ENCODE measurements around the gene RHAG. TPM values are rescaled to one million over a fixed set of nuclear protein-coding genes. Genes with fewer than 3 reads are reported as not detected.

The RHAG gene
- total and polyA plus RNA-seq, 2 of the 8 experiments (the other 6 are each of a cell fraction or from before 2014, with no cell fraction given), result not detected

DNA sequence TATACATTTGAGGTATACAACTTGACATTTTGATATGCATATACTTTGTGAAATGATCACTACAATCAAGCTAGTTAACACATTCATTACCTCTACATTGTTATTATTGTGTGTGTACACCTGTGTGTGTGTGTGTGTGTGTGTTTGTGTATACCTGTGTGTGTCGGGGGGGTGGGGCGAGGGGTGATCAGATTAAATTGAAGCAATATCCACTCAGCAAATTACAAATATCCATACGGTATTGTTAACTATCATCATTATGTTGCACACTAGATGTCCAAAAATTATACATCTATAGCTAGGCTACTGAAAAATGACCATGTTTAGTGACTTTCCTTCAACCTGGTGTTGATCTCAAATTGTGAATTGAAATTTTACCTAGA, 1.8 kb downstream of the RHAG start (continued):
- TF ChIP-seq NANOG (IDR thresholded peaks at IDR 0.05; ENCODE audit: insufficient read depth, low read depth, low read length, poor library complexity, severe bottlenecking), result no peak
- TF ChIP-seq TBP (IDR thresholded peaks at IDR 0.05; ENCODE audit: low read depth, low read length), result no peak
